OCI-LY1 (cell line): ENCODE results near the gene BRF1.

ENCODE experiments used
- CTCF ChIP-seq: fragments of 200-600 bp; sonication (generic), shearing (Covaris generic); IDR thresholded peaks from 2 replicates; pipeline ENCODE4 v1.5.1; 2017; ENCODE audit warnings: mild to moderate bottlenecking, antibody characterized with exemption, low read length, moderate library complexity, mixed read lengths
- EZH2 ChIP-seq: fragments of 200-600 bp; sonication (generic), shearing (Covaris generic); IDR thresholded peaks from 2 replicates; pipeline ENCODE4 v1.8.0; 2017; ENCODE audit warnings: borderline replicate concordance, mixed run types, mild to moderate bottlenecking, antibody characterized with exemption, low read length, moderate library complexity, mixed read lengths

- TF ChIP-seq CTCF (no peak), EZH2 (no peak)
Measured at GRCh38 chr14:105309371-105309770, 8.6 kb upstream of the BRF1 start.
